Activated naive CD4-positive, alpha-beta T cell treated with anti-CD3 and anti-CD28 coated beads, Interleukin-2, amount 50 U/mL, for 24 hours (primary cell): ENCODE results near the gene DGAT2.

Experiments
- H3K27ac Mint-ChIP-seq: one replicate; pipeline ENCODE4 v1.8.0; 2021; ENCODE audit warnings: mild to moderate bottlenecking, mixed read lengths
- H3K27me3 Mint-ChIP-seq: one replicate; pipeline ENCODE4 v1.8.0; 2021; ENCODE audit warnings: mixed read lengths
- H3K36me3 Mint-ChIP-seq: one replicate; pipeline ENCODE4 v1.8.0; 2021; ENCODE audit warnings: mixed read lengths
- H3K4me1 Mint-ChIP-seq: one replicate; pipeline ENCODE4 v1.8.0; 2021; ENCODE audit warnings: mixed read lengths
- H3K4me3 Mint-ChIP-seq: one replicate; pipeline ENCODE4 v1.8.0; 2021; ENCODE audit warnings: mild to moderate bottlenecking, mixed read lengths
- H3K9me3 Mint-ChIP-seq: one replicate; pipeline ENCODE4 v1.8.0; 2021; ENCODE audit warnings: mixed read lengths

Gene DGAT2

GRCh38 chr11:75784085-75784478, 15.5 kb downstream of the DGAT2 start:
- H3K4me3 Mint-ChIP-seq = no peak overlapping the region
- H3K36me3 Mint-ChIP-seq = no peaks in the 10 kb centered on the region
- H3K27ac Mint-ChIP-seq = no peak overlapping the region
- H3K27me3 Mint-ChIP-seq = no peaks in the 10 kb centered on the region
- no peaks in the 10 kb centered on the region for H3K9me3 Mint-ChIP-seq
- H3K4me1 Mint-ChIP-seq = no peaks in the 10 kb centered on the region

GRCh38 chr11:75784506-75784905, 15.9 kb downstream of the DGAT2 start:
- Mint-ChIP-seq H3K27ac (no peak overlapping the region), H3K9me3 (no peaks in the 10 kb centered on the region), H3K27me3 (no peaks in the 10 kb centered on the region), H3K4me3 (no peak overlapping the region), H3K4me1 (no peaks in the 10 kb centered on the region), H3K36me3 (no peaks in the 10 kb centered on the region)

DNA sequence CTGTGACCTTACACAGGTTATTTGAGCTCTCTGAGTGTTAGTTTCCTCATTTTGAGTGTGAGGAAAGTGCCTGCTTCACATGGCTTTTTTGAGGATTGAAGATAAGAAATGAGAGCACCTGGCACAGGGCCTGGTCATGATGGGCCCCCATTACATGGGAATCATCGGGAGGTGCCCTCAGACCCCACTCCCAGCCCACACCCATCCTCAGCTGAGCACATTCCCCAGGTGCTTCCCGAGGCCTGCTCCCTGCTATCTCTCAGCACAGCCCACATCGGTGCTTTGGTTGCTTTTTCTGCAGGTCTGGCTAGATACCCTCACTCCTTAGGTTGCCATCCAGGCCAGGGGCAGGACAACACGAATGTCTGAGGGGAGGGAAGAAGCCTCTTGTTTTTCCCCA, 16.6 kb downstream of the DGAT2 start:
- Mint-ChIP-seq H3K27ac (no peak overlapping the region), H3K4me3 (no peak overlapping the region), H3K36me3 (no peaks in the 10 kb centered on the region), H3K9me3 (no peaks in the 10 kb centered on the region), H3K27me3 (no peaks in the 10 kb centered on the region), H3K4me1 (no peaks in the 10 kb centered on the region)

GRCh38 chr11:75786101-75786736, 17.6 kb downstream of the DGAT2 start:
- no peaks in the 10 kb centered on the region for H3K9me3 Mint-ChIP-seq
- no peak overlapping the region for H3K4me3 Mint-ChIP-seq
- H3K36me3 Mint-ChIP-seq = no peaks in the 10 kb centered on the region
- no peak overlapping the region for H3K27ac Mint-ChIP-seq
- H3K4me1 Mint-ChIP-seq = no peaks in the 10 kb centered on the region
- H3K27me3 Mint-ChIP-seq = no peaks in the 10 kb centered on the region

DNA sequence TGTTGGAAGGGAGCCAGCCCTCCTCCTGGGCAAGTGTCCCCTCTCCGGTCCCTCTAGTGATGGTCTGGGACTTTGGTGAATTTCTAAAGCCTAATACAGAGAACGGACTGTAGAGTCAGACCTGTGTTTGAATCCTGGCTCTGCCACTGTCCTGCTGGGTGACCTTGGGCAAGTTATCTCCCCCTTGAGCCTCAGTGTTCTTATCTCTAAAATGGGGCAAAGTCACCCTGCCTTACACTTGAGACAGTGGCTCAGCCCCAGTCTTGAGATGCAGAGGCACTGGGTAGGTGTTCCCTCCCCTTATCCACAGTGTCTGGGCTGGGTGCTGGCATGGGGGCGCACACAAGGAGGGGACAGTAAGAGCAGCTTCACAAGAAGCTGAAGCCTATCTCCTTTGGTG, 20.9 kb downstream of the DGAT2 start:
- no peaks in the 10 kb centered on the region for H3K4me1 Mint-ChIP-seq
- no peaks in the 10 kb centered on the region for H3K36me3 Mint-ChIP-seq
- H3K27ac Mint-ChIP-seq = no peak overlapping the region
- H3K4me3 Mint-ChIP-seq = no peak overlapping the region
- H3K27me3 Mint-ChIP-seq = no peaks in the 10 kb centered on the region
- H3K9me3 Mint-ChIP-seq = no peaks in the 10 kb centered on the region

DNA sequence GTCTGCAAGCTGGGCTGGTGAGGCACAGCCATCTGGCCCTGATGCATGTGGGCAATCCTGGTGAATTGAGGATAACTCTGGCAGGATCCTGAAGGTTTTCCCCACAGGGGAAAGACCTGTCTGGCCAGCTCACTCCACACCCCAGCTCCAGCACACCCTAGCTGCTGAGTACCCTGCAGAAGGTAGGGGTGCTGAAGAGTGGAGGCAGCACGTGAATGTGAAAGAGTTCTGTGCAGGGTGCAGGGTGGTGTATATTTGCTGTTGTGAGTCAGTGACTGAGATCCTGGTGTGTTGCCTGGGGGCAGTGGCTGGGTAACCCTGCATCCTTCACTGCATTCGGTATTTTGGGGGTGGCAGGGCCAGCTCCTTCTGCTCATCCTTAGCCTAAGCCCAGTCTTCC, 22.4 kb downstream of the DGAT2 start:
- H3K27me3 Mint-ChIP-seq = no peaks in the 10 kb centered on the region
- H3K36me3 Mint-ChIP-seq = no peaks in the 10 kb centered on the region
- H3K9me3 Mint-ChIP-seq = no peaks in the 10 kb centered on the region
- no peak overlapping the region for H3K4me3 Mint-ChIP-seq
- no peaks in the 10 kb centered on the region for H3K4me1 Mint-ChIP-seq
- no peak overlapping the region for H3K27ac Mint-ChIP-seq

DNA sequence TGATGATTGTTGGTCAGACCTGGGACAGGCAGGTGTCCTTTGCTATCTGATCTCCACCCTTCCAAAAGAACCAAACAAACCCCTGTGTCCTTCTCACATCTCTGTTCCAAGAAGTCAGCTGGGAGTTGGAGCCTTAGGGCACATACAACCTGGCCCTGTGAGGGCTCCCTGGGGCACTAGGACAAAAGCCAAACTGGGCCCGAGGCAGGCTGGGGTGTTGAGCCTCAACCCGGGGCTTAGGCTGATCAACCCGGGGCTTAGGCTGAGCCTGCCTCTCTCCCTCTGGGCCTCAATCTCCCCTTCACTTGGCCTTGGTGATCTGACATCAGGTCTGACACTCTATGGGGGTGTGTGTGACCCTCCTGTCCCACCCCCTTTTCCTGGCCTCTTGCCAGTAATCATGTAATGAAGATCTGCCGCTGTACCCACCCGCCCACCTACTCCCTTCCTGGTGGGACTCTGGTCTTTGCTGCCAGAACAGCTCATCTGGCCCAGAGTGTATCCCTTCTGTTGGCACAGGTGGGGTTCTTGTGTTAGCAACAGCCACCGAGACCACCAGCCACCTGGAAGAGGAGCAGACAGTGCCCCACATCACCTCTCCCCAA, 23.7 kb downstream of the DGAT2 start:
- Mint-ChIP-seq H3K27ac (no peak overlapping the region), H3K27me3 (no peaks in the 10 kb centered on the region), H3K4me1 (no peaks in the 10 kb centered on the region)

DNA sequence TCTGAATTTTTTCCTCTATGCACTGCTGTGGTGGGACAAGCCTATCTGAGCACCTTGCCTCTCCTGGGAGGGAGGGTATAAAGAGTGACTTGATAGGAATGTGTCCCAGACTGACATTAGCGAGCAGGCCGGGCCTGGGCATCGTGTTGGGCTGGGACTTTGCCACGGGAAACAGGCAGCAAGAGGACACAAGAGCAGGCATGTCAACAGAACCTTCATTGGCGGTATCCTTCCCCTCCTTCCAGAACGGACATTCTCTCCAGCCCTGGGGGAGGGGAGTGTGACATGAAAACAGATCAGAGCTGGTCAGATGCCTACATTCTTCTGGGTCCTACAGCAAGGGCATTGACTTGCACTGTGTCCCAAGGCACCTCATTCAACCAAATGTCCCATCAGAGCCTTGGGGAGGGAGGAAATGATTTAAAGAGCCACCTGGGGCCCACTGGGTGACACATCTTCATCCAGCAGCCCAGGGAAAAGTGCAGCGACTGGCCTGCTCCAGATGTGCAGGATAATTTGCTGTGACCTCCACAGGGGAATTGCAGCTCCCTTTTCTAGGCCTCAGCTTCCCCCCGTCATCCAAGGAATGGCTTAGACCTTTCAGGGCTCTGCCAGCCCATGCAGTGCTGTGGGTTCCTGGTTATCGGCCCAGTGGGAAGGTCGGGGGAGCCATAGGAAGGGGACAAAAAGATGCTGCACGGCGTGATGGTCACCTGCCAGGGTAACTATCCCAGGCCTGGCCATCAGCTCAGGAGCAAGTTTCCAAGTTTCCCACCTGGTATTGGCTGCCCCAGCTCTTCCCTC, 24.6 kb downstream of the DGAT2 start:
- no peaks in the 10 kb centered on the region for H3K4me1 Mint-ChIP-seq
- no peaks in the 10 kb centered on the region for H3K9me3 Mint-ChIP-seq
- no peaks in the 10 kb centered on the region for H3K27me3 Mint-ChIP-seq
- no peak overlapping the region for H3K27ac Mint-ChIP-seq
- no peaks in the 10 kb centered on the region for H3K36me3 Mint-ChIP-seq
- no peak overlapping the region for H3K4me3 Mint-ChIP-seq

More for the DNA sequence above, 23.7 kb downstream of the DGAT2 start:
- Mint-ChIP-seq H3K9me3 (no peaks in the 10 kb centered on the region), H3K4me3 (no peak overlapping the region), H3K36me3 (no peaks in the 10 kb centered on the region)

- Mint-ChIP-seq H3K36me3 (no peaks in the 10 kb centered on the region), H3K4me1 (no peaks in the 10 kb centered on the region), H3K27me3 (no peaks in the 10 kb centered on the region), H3K4me3 (no peak overlapping the region), H3K27ac (no peak overlapping the region), H3K9me3 (no peaks in the 10 kb centered on the region)
These were observed 25.4 kb downstream of the DGAT2 start for GRCh38 chr11:75793966-75794365.

- Mint-ChIP-seq H3K36me3 (no peaks in the 10 kb centered on the region), H3K27ac (no peak overlapping the region), H3K27me3 (no peaks in the 10 kb centered on the region), H3K9me3 (no peaks in the 10 kb centered on the region), H3K4me3 (no peak overlapping the region), H3K4me1 (no peaks in the 10 kb centered on the region)
These were observed 26.9 kb downstream of the DGAT2 start for GRCh38 chr11:75795276-75796090.

- H3K4me3 Mint-ChIP-seq = no peak overlapping the region
- no peaks in the 10 kb centered on the region for H3K9me3 Mint-ChIP-seq
- H3K27me3 Mint-ChIP-seq = no peaks in the 10 kb centered on the region
- no peaks in the 10 kb centered on the region for H3K36me3 Mint-ChIP-seq
- H3K27ac Mint-ChIP-seq = no peak overlapping the region
- H3K4me1 Mint-ChIP-seq = no peaks in the 10 kb centered on the region
These were observed 27.5 kb downstream of the DGAT2 start for GRCh38 chr11:75796091-75796435.

GRCh38 chr11:75797116-75797515, 28.5 kb downstream of the DGAT2 start:
- H3K27ac Mint-ChIP-seq = no peak overlapping the region
- H3K4me3 Mint-ChIP-seq = no peak overlapping the region

DNA sequence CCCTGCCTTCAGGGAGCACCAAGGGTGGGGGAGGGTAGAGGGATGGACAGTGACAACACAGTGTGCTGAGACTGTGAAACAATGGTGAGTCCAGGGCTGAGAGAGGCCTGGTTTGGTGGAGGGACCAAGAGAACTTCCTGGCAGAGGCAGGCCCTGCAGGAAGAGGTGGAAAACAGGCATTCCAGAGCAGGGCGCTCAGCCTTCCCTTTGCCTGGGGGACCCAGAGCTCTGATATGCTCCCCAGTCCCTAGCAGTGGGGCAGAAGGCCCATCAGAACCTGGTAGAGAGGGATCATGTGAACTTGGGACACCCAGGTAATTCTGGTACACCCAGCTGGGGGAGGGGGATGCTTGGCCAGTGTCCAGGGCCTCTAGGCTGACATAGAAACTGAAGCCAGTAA, 29.2 kb downstream of the DGAT2 start:
- Mint-ChIP-seq H3K4me1 (peaks cover 6% of the 10 kb centered on the region), H3K4me3 (no peak overlapping the region)

More at GRCh38 chr11:75797116-75797515, 28.5 kb downstream of the DGAT2 start:
- H3K4me1 Mint-ChIP-seq = peaks cover 6% of the 10 kb centered on the region
- H3K27me3 Mint-ChIP-seq = no peaks in the 10 kb centered on the region
- H3K36me3 Mint-ChIP-seq = no peaks in the 10 kb centered on the region
- no peaks in the 10 kb centered on the region for H3K9me3 Mint-ChIP-seq

DNA sequence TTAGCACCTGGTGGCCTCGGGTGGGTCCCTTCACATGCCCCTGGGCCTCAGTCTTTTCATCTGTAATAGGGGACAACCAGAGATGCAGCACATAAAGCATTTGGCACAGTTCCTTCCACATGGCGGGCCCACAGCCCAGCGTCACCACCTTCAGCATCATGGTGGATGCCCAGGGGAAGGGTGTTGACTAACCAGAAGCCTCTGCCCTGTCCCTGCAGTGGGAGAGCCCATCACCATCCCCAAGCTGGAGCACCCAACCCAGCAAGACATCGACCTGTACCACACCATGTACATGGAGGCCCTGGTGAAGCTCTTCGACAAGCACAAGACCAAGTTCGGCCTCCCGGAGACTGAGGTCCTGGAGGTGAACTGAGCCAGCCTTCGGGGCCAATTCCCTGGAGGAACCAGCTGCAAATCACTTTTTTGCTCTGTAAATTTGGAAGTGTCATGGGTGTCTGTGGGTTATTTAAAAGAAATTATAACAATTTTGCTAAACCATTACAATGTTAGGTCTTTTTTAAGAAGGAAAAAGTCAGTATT, 31.6 kb downstream of the DGAT2 start:
- no peak overlapping the region for H3K4me3 Mint-ChIP-seq
- H3K27me3 Mint-ChIP-seq = no peaks in the 10 kb centered on the region
- no peak overlapping the region for H3K27ac Mint-ChIP-seq
- H3K36me3 Mint-ChIP-seq = no peaks in the 10 kb centered on the region
- peaks cover 10% of the 10 kb centered on the region for H3K4me1 Mint-ChIP-seq
- no peaks in the 10 kb centered on the region for H3K9me3 Mint-ChIP-seq

More for the DNA sequence above, 29.2 kb downstream of the DGAT2 start:
- no peaks in the 10 kb centered on the region for H3K36me3 Mint-ChIP-seq
- H3K9me3 Mint-ChIP-seq = no peaks in the 10 kb centered on the region
- H3K27ac Mint-ChIP-seq = no peak overlapping the region
- no peaks in the 10 kb centered on the region for H3K27me3 Mint-ChIP-seq

- Mint-ChIP-seq H3K9me3 (no peaks in the 10 kb centered on the region), H3K4me3 (no peak overlapping the region), H3K27ac (no peak overlapping the region), H3K27me3 (no peaks in the 10 kb centered on the region), H3K36me3 (no peaks in the 10 kb centered on the region), H3K4me1 (peaks cover 10% of the 10 kb centered on the region)
These were observed 32.3 kb downstream of the DGAT2 start for GRCh38 chr11:75800728-75801361.
